Stimulated activated naive CD4-positive, alpha-beta T cell treated with Interleukin-2 at 50 U/mL for 16 hours (primary cell): ENCODE results near the gene ADCY9.

ENCODE experiments used
- DNase-seq: peaks from one replicate; lab custom pipeline; 2025; lab: John Stamatoyannopoulos, UW

The ADCY9 gene

DNA sequence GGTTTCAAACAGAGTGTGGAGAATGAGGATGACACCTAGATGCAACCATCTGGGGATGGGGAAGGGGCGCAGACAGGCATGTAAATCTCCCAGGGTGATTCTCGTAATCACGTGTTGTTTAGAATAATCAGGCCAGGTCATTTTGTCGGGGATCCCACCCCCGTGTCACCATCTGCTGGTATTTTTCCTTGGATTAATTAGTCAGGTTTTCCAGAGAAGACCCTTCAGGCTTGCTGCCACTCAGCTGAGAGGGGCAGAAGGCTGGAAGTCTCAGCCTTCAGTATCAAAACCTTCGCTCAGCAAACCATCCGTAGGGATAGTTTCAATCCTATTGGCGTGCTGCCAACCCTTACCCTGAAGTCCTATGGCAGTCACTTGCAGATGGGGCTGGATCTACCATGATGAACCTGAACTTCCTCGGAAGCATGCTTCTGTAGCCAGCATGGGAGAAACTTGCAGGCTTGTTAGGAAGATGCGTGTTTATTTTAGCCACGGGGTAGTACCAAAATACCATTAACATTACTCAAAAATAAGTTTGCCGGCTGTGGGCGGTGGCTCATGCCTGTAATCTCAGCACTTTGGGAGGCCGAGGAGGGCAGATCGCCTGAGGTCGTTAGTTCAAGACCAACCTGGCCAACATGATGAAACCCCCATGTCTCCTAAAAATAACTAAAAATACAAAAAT is 7.5 kb upstream of the ADCY9 start:
- DNase-seq, result no peak

DNA sequence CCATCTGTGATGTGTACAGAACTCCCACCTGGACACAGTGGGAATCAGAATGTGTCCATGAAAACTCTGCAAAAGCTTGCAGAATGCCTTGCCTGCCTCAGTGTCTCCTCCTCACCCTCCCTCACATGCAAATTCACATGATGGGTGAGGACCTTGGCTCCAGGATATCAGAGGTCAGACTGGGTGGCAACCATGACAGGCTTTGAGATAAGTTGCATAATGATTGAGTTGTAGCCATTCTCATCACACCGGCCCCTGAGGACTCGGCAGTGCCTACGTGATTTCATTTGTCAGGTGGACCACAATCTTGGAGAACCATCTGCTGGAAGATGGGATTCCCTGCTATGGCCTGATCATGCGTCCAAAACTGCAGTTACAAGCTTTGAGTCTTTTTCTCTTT is 3.9 kb upstream of the ADCY9 start:
- DNase-seq, result no peak

DNA sequence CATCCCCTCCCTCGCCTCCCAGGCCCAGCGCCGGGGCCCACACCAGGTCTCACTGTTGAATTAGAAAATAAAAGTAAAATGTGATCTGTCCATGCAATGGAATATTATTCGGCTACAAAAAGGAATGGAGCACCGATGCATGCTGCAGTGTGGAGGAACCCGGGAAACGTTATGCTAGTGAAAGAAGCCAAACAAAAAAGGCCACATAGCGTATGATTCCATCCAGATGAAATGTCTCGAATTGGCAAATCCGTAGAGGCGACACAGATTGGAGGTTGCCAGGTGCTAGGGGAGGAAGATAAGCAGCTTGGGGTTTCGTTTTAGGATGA is 972 bp upstream of the ADCY9 start:
- DNase-seq, result no peak

DNA sequence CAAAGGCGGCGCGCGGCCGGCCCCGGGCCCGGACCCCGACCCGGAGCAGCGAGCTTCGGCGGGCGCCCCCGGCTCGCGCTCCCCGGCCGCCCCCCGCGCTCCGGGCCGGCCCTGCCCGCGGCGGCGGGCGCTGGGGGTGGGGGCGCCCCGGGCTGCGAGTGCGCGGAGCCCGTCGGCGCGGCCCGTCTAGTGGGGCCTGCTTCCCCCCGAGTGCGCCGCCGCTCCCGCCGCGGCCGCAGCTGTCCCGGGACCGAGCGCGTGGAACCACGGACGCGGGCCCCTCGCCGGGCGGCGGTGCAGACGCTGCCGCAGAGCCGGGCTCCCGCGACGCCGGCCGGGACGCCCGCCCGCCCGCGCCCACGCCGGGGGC is 308 bp downstream of the ADCY9 start:
- DNase-seq, result no peak

DNA sequence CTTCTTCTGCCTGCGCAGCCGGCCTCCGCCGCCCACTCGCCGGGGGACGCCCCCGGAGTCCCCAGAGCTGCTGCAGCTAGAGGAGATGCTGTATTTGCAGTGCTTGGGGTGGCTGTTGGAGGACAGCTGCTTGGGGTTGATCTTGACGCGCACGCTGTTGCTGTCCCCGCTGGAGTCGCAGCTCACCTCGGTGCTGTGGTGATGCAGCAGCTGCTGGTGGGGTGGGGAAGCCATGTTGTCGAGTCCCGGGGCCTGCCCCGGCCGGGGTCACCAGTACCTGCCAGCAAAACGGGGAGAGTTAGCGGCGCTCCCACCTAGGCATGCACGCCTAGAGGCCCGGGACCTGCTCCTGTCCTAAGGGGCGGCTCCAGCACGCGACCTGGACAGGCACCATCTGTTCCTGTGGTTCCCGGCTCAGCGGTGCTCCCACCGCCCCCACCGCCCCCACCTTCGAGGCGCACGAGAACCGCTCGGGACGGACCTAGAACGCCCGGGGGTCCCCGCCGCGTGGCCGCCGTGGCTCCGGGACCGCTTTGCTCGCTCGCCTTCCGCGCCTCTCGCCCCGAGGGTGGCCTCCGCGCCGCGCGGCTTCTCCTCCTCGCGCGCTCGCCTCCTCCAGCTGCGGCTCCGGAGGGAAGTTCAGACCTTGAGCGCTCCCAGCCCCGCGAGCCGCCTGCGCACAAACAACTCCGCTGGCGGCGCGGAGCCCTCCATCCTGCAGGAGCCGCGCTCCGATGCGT is 863 bp downstream of the ADCY9 start:
- DNase-seq, result peak; percentile 18

DNA sequence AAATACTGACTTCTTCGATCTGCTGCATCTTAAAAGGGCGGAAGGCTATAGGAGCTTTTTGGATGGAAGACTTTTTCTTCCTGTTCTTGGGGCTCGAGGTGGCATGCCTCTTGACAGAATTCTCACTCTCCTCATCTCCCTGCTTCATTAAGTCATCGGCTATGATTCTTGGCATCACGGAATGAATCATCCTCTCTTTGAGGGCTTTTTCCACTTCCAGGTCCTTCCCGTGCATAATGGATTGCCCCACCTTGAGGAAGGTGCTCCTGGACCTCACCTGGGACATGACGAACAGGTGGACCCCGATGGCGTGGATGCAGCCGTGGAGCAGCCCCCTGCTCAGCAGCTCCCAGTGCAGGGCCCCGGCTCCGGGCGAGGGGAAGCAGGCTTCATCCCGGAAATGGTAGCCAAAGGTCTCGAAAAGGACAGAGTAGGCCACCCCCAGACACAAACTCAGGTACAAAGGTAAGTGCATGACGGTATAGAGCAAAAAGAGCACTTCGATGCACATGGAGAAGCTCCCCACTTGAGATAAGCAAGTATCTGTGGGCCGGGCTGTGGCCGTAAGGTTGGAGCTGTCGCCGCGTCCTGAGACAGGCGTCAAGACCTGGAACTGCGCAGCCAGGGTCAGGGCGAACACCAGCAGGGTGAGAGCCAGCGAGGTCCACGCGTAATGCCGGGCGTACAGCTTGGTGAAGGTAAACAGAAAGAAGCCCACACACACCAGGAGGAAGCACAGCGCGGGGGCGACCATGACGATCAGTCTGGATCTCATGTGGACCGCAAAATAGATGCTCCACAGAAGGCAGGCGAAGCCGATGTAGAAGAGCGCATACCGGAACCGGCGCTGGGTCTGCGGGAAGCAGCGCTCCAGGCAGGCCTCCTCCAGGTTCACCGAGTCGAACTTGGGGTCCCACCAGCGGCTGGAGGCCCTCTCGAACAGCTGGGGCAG is 1.7 kb downstream of the ADCY9 start:
- DNase-seq, result no peak

DNA sequence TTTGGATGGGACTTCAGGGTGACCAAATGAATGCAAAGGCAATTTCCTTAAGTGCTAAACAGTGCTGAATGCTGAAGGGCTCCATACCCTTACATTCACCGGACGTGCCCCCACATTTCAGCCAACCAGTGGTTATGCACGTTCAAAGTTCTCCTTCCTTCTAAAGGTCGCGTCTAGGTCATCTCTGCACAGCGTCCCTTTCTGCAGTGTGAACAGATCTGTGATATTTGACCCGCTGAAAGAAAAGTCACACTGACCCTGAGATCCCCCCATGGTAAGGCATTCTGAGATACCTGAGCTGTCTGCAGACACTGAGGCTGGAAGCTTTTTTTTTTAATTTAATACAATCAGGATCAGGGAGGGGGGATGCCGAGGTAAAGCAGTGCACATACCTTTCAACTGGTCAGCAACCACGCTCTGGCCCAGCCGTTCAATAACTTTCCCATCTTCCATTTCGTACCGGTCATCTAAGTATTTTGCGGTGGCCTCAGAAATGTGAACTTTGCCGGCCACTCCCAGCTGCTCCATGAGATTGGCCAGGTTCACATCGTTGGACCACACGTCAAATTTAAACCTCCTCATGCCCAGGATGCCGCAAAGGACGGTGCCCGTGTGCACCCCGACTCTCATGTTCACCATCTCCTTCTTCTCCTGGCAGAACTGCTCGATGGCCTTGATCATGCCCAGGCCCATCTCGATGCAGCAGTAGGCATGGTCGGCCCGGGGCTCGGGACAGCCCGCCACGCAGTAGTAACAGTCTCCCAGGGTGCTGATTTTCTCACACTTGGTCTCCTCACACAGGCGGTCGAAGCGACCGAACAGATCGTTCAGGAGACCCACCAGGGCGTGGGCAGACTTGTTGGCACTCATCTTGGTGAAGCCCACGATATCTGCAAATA is 2.6 kb downstream of the ADCY9 start:
- DNase-seq, result no peak

DNA sequence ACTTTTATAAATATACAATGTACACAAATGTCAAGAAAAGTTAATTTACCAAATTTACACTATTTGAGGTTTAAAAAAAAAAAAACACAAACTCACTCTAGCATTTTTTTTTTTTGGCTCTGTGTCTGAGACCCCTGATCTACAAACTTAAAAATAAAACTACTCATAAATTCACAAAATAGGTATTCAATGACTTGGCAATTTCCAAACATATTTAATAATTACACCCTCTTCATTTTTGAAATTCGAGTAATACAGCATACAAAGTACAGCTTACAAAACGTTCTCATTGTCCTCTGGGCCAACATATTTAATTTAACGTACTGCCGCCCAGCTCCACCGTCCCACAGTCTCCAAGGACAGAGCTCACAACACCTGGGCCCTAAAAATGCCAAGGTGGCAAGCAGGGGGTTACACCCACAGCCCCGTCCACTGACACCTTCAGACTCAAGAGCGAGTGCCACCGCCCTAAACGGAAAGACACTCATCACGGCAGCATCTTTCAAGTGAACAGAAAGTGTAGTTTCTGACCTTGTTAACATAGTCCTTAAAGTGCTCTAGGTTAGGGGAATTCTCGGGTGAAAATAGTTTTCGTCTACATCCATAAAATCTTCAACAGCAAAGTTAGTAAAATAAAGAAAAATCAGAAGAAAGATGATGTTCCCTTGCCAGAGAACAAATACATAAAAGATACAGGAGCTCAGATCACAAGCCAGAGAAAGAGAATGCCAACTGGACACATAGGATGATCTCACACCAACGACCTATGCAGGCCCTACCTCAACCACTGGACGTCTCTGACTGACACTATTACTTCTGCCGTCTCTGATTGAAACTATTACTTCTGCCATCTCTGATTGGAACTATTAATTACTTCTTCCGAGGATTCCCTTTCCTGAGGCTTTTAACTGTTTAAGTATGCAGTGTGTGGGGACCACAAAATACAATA is 4.2 kb downstream of the ADCY9 start:
- DNase-seq, result no peak

DNA sequence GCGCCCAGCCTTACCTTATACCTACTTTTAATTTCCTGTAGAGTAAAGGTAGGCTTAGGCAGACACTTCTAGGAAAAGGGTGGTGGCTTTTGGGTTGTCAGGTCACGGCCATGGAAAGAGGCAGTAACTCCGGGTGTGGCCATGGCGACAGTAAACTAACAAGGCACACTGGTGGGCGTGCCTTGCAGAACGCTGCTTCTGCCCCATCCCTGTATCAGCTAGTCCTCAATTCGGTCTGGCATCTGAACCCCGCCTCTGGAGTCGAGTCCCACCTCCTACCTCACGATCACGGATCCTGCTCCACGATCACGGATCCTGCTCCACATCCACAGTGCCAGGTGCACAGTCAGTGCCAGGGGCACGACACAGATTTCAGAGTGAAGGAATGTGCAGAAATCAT is 5.6 kb downstream of the ADCY9 start:
- DNase-seq, result no peak

DNA sequence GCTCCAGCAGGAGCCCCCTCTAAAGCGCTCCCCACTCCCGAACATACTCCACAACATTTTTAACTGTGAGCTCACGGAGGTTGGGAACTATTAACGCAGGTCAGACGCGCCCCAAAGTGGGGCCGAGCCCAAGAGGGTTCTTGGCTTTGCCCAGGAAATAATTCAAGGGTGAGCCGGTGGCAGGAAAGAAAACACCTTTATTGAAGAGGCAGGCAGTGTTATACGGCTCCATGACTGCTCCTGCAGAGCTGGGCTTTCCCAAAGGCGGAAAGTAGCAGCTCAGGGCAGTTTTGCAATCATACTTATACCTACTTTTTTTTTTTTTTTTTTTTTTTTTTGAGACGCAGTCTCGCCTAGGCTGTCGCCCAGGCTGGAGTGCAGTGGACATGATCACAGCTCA is 6.2 kb downstream of the ADCY9 start:
- no peak for DNase-seq

DNA sequence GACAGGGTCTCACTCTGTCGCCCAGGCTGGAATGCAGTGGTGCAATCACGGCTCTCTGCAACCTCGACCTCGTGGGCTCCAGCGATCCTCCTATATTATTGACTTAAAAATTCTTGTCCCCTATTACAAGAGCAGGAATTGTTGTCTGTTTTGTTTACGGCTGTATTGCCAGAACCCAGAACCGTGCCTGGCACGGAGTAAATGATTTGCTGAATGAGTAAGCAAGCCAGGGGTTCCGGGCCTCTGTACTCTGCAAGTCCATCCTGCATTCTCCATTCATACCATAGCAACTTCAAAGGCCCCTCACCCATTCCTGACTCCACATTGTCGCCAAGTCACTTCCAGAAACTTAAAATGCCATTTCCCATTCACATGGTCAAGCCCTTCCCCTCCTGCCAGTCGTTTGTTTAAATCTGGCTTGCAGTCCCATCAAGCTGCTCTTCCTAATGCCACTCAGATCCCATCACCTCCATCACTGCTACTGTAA is 6.9 kb downstream of the ADCY9 start:
- DNase-seq, result no peak

DNA sequence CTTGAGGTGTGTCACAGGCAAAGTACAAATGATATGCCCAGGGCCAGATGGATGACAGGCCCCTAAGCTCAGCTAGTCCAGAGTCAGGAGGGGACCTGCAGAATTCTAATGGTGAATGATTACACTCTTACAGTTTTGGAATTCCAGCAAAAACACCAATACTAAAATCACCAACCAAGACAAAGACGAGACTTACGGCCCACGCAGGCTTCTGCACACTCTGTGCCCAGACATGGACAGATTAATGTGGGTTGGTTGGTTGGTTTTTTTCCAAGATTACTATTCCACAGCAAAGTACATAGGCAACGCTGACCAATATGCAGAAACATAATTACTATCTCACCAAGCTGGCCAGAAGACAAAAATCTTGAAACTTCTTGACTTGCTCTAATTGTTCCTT is 9.7 kb downstream of the ADCY9 start:
- DNase-seq, result no peak

DNA sequence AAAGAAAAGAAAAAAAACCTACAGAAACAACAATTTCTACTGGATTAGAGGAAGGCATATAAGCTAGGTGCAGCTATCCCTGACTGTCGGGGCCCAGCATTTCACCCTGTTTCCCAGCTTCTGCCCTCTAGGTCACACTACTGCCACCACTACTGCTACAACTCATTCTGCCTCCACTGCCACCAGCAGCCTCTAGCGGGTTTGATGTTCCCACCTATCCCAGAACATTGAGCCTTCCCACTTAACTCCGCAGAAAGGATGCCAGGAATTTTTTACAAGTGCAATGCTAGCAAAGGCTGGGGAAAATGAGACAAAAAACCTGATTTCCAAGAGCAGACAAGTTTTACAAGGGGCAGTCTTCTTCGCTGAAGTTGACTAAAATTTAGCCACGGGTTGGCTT is 10.4 kb downstream of the ADCY9 start:
- DNase-seq, result no peak

DNA sequence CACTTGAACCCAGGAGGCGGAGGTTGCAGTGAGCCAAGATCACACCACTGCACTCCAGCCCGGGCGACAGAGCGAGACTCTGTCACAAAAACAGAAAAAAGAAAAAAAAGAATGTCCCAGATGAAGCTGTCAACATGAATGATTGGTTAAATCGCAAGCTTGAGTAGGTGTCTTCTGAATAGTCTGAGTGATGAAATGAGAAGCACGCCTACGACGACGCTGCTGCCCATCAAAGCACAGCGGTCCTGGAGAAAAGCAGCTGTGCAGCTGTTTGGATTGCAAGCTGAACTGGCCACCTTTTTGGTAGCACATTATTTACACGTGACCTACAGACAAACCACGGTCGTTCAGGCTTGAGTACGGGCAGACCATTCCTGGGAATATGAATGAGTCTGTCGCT is 12.5 kb downstream of the ADCY9 start:
- no peak for DNase-seq

DNA sequence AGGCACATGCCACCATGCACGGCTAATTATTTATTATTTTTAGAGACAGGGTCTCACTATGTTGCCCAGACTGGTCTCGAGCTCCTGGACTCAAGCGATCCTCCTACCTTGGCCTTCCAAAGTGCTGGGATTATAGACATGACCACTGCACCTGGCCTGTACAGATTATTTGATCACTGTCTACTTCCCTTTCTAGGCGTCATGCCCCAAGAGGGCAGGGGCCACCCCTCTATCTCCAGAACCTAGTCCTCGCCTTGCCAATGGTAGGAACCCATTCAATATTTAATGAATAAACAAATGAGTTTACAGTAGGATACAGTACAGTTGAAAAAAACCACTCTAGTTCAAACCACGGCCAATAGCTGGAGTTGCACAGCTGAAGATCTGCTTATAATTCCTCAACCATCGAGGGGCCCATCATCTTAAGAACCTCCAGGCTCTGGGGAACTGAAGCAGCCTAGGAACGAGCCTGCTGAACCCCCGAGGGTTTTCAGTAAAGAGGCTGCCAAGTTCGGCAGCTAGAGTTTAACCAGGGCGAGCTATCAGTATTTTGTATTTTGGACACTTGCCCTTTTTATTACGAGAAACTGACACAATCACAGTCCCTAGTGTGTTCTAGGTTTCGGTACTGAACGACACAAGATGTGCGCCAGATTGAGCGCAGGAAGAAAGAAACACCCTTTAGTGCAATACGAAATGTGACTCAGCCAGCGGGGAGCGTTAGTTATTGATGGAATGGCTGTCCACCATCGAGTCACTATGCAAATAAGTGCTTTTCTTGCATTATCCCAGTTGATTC is 14.6 kb downstream of the ADCY9 start:
- DNase-seq, result no peak

DNA sequence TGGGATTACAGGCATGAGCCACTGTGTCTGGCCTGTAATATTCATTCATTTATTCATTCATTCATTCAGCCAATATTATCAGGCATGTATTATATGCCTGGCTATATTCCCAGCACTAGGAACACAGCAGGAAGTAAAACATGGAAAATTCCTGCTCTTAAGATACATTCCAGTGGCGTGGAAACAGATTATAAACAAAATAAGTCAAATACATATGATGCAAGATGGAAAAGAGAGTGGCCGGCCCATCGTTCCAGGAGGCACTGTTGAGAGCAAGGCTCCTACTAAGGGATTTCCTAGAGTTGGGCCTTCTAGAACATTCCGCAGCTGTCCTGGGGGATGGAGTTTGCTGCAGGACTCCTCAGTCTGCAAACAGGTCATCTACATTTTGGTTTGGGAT is 17.7 kb downstream of the ADCY9 start:
- no peak for DNase-seq

DNA sequence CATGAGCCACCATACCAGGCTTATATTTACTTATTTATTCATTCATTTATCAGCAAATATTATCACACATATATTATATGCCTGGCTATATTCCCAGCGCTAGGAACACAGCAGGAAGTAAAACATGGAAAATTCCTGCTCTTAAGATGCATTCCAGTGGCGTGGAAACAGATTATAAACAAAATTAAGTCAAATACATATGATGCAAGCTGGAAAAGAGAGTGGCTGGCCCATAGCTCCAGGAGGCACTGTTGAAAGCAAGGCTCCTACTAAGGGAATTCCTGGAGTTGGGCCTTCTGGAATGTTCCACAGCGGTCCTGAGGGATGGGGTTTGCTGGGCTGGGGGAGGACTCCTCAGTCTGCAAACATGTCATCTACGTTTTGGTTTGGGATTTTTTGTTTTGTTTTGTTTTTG is 18.4 kb downstream of the ADCY9 start:
- DNase-seq, result no peak

DNA sequence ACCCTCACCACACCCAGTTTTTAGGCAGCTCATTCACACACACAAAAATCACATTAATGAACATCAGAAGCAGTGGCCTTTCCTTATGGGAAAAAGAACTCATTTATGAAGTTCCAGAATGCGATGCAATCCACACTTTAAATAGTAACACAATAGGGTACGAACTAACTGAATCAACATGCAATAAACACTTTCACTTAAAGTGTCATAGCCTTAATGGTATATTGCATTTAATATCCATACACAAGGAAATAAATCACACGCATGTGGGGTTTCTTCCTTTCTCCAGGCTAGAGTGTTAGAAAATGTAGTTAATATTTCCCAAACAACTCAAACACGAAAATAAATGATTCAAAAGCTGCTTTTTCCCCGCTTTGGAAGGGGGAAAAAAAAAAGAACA is 19.7 kb downstream of the ADCY9 start:
- DNase-seq, result no peak

DNA sequence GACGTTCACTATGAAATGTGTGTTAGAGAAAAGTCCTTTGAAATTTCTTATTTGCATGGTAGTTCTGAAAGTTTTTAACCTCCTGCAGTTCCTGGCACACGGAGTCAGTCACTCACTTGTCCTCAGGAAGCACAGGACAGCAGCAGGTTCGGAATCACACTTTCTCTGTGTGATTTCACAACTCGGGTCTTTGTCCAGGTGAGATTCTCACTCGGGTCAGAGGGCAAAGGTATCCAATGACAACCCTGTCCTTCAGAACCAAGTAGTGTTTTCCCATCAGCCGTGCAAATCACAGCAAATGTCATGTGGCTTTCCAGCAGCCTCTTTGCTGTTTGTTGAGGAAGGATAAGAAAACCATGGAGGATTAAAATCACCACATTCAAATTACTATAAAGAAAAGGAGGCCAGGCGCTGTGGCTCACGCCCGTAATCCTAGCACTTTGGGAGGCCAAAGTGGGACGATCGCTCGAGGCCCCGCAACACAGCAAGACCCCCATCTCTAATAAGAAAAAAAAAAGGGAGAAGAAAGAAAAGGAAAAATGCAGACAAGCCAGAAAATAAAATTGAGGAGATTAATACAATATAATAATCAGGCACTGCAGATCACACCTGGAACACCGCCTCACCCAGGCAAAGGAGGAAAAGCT is 22.0 kb downstream of the ADCY9 start:
- no peak for DNase-seq
